ENCODE results near the gene ACAP3. TPM values are rescaled to one million over a fixed set of nuclear protein-coding genes. Genes with fewer than 3 reads are reported as not detected.

The ACAP3 gene
- total RNA-seq, 1 donor from 2014 or later, result 49.7 TPM

- H3K36me3 ChIP-seq, result peaks cover 40% of the 10 kb centered on the region
- no peaks in the 10 kb centered on the region for H3K27me3 ChIP-seq (ENCODE audit: low read depth)
- intact Hi-C loops (cut with micrococcal nuclease), result no loop called here
- H3K9me3 ChIP-seq (replicated peaks), result no peaks in the 10 kb centered on the region
- no peak for DNase-seq
- H3K27ac ChIP-seq (replicated peaks), result no peak overlapping the region
- no peak for TF ChIP-seq CTCF (IDR thresholded peaks at IDR 0.05; ENCODE audit: borderline replicate concordance)
- H3K4me1 ChIP-seq, result peaks cover 42% of the 10 kb centered on the region
- no peak overlapping the region for H3K4me3 ChIP-seq
These were observed 34.9 kb upstream of the ACAP3 start for GRCh38 chr1:1342584-1343115.

- Histone ChIP-seq H3K36me3 (peaks cover 44% of the 10 kb centered on the region), H3K27me3 (ENCODE audit: low read depth) (no peaks in the 10 kb centered on the region), H3K4me3 (no peak overlapping the region), H3K4me1 (peaks cover 37% of the 10 kb centered on the region), H3K9me3 (replicated peaks) (no peaks in the 10 kb centered on the region), H3K27ac (replicated peaks) (no peak overlapping the region)
- TF ChIP-seq CTCF (IDR thresholded peaks at IDR 0.05; ENCODE audit: borderline replicate concordance), result no peak
- DNase-seq, result no peak
- intact Hi-C loops (cut with micrococcal nuclease), result no loop called here
These were observed 34.4 kb upstream of the ACAP3 start for GRCh38 chr1:1342061-1342562.

GRCh38 chr1:1341549-1342021 lies 33.9 kb upstream of the ACAP3 start:
- Histone ChIP-seq H3K27me3 (ENCODE audit: low read depth) (no peaks in the 10 kb centered on the region), H3K4me3 (no peak overlapping the region), H3K9me3 (replicated peaks) (no peaks in the 10 kb centered on the region), H3K4me1 (peaks cover 32% of the 10 kb centered on the region), H3K36me3 (peaks cover 48% of the 10 kb centered on the region), H3K27ac (replicated peaks) (no peak overlapping the region)
- intact Hi-C loops (cut with micrococcal nuclease), result no loop called here
- TF ChIP-seq CTCF (IDR thresholded peaks at IDR 0.05; ENCODE audit: borderline replicate concordance), result no peak
- DNase-seq, result no peak

GRCh38 chr1:1340791-1341548 lies 33.2 kb upstream of the ACAP3 start:
- peaks cover 54% of the 10 kb centered on the region for H3K36me3 ChIP-seq
- TF ChIP-seq CTCF (IDR thresholded peaks at IDR 0.05; ENCODE audit: borderline replicate concordance), result no peak
- intact Hi-C loops (cut with micrococcal nuclease), result no loop called here
- H3K9me3 ChIP-seq (replicated peaks), result no peaks in the 10 kb centered on the region
- no peak overlapping the region for H3K4me3 ChIP-seq
- DNase-seq, result no peak
- H3K27ac ChIP-seq (replicated peaks), result no peak overlapping the region
- H3K4me1 ChIP-seq, result peaks cover 26% of the 10 kb centered on the region
- H3K27me3 ChIP-seq (ENCODE audit: low read depth), result no peaks in the 10 kb centered on the region

GRCh38 chr1:1340185-1340584 lies 32.5 kb upstream of the ACAP3 start:
- peaks cover 61% of the 10 kb centered on the region for H3K36me3 ChIP-seq
- intact Hi-C loops (cut with micrococcal nuclease), result no loop called here
- no peaks in the 10 kb centered on the region for H3K9me3 ChIP-seq (replicated peaks)
- H3K27ac ChIP-seq (replicated peaks), result no peak overlapping the region
- TF ChIP-seq CTCF (IDR thresholded peaks at IDR 0.05; ENCODE audit: borderline replicate concordance), result no peak
- H3K4me3 ChIP-seq, result no peak overlapping the region
- no peak for DNase-seq
- H3K27me3 ChIP-seq (ENCODE audit: low read depth), result no peaks in the 10 kb centered on the region
- H3K4me1 ChIP-seq, result peaks cover 18% of the 10 kb centered on the region

All from left ventricle myocardium inferior (tissue), 1 donor.